Urinary bladder (tissue), 4 donors: ENCODE data around the gene CMIP. TPM values are rescaled to one million over a fixed set of nuclear protein-coding genes. Genes with fewer than 3 reads are reported as not detected.

Source experiments
- DNase-seq: peaks from one replicate; pipeline ENCODE4 v3.0.0-alpha.2; 2015; ENCODE audit errors: extremely low spot score
- H3K27ac ChIP-seq: one replicate; pipeline ENCODE4 v1.5.1; 2013; ENCODE audit warnings: low read depth, mild to moderate bottlenecking, moderate library complexity
- H3K36me3 ChIP-seq: one replicate; pipeline ENCODE4 v1.6.1; 2013; ENCODE audit warnings: mild to moderate bottlenecking, moderate library complexity; ENCODE audit not compliant: insufficient read depth
- H3K4me1 ChIP-seq: one replicate; pipeline ENCODE4 v1.6.1; 2013; ENCODE audit warnings: mild to moderate bottlenecking, moderate library complexity; ENCODE audit not compliant: insufficient read depth
- H3K4me3 ChIP-seq: one replicate; pipeline ENCODE4 v1.5.1; 2013; ENCODE audit warnings: low read depth, low read length
- WGBS: extraction: QIAGEN DNeasy Blood & Tissue Kit; methylation state at CpG from one replicate; pipeline ENCODE4 v1.1.7; 2013; 5-methylcytosine and 5-hydroxymethylcytosine counted together
- polyA plus RNA-seq: library from polyadenylated mRNA; stranded (reverse); fragments of 200-250 nt; gene quantifications from one replicate; pipeline ENCODE4 v1.2.3, GENCODE V29; 2013
- total RNA-seq: library from RNA; depleted of rRNA; stranded (reverse); fragments of >200 nt; gene quantifications from one replicate; pipeline ENCODE4 v1.2.3, GENCODE V29; 2014
- donor health status: healthy with polysubstance abuse.
- donor health status: healthy.

CMIP gene
- total and polyA plus RNA-seq, 2 donors = 21.7 to 29.4 TPM

GRCh38 chr16:81673432-81673831 is 228.8 kb downstream of the CMIP start:
- H3K36me3 ChIP-seq = peaks cover 2% of the 10 kb centered on the region
- H3K4me1 ChIP-seq = no peaks in the 10 kb centered on the region
- DNase-seq = no peak
- no peak overlapping the region for H3K4me3 ChIP-seq
- WGBS = 94% methylated on average over 7 of the region's 7 CpGs
- no peak overlapping the region for H3K27ac ChIP-seq

- H3K27ac ChIP-seq = no peak overlapping the region
- WGBS = 79% methylated on average over 3 of the region's 3 CpGs
- DNase-seq = no peak
- H3K36me3 ChIP-seq = peaks cover 2% of the 10 kb centered on the region
- no peaks in the 10 kb centered on the region for H3K4me1 ChIP-seq
- no peak overlapping the region for H3K4me3 ChIP-seq
Observed at GRCh38 chr16:81675662-81676061, 231.1 kb downstream of the CMIP start.

GRCh38 chr16:81676066-81676882 is 231.7 kb downstream of the CMIP start:
- Histone ChIP-seq H3K4me3 (no peak overlapping the region), H3K36me3 (peaks cover 2% of the 10 kb centered on the region), H3K4me1 (no peaks in the 10 kb centered on the region), H3K27ac (no peak overlapping the region)
- DNase-seq = no peak
- WGBS = 69% methylated on average over 19 of the region's 19 CpGs

GRCh38 chr16:81676883-81677737 is 232.5 kb downstream of the CMIP start:
- Histone ChIP-seq H3K27ac (no peak overlapping the region), H3K4me3 (no peak overlapping the region), H3K36me3 (no peaks in the 10 kb centered on the region), H3K4me1 (no peaks in the 10 kb centered on the region)
- WGBS = 78% methylated on average over 15 of the region's 15 CpGs
- no peak for DNase-seq

GRCh38 chr16:81678326-81679095 is 233.9 kb downstream of the CMIP start:
- no peak for DNase-seq
- WGBS = 73% methylated on average over 35 of the region's 35 CpGs
- Histone ChIP-seq H3K27ac (no peak overlapping the region), H3K4me3 (no peak overlapping the region), H3K4me1 (no peaks in the 10 kb centered on the region), H3K36me3 (no peaks in the 10 kb centered on the region)

GRCh38 chr16:81679721-81680430 is 235.3 kb downstream of the CMIP start:
- no peaks in the 10 kb centered on the region for H3K4me1 ChIP-seq
- H3K4me3 ChIP-seq = no peak overlapping the region
- DNase-seq = no peak
- no peaks in the 10 kb centered on the region for H3K36me3 ChIP-seq
- H3K27ac ChIP-seq = no peak overlapping the region
- WGBS = 89% methylated on average over 16 of the region's 16 CpGs

GRCh38 chr16:81680444-81681275 is 236.1 kb downstream of the CMIP start:
- Histone ChIP-seq H3K27ac (no peak overlapping the region), H3K36me3 (no peaks in the 10 kb centered on the region), H3K4me3 (no peak overlapping the region), H3K4me1 (no peaks in the 10 kb centered on the region)
- no peak for DNase-seq
- 67% methylated on average over 22 of the region's 22 CpGs for WGBS

GRCh38 chr16:81681311-81681710 is 236.7 kb downstream of the CMIP start:
- H3K27ac ChIP-seq = no peak overlapping the region
- WGBS = 95% methylated on average over 14 of the region's 14 CpGs
- no peaks in the 10 kb centered on the region for H3K36me3 ChIP-seq
- DNase-seq = no peak
- no peaks in the 10 kb centered on the region for H3K4me1 ChIP-seq
- no peak overlapping the region for H3K4me3 ChIP-seq

- WGBS = 94% methylated on average over 13 of the region's 13 CpGs
- no peaks in the 10 kb centered on the region for H3K36me3 ChIP-seq
- DNase-seq = no peak
Observed at GRCh38 chr16:81684242-81684837, 239.7 kb downstream of the CMIP start.

GRCh38 chr16:81684901-81685300 is 240.3 kb downstream of the CMIP start:
- 91% methylated on average over 12 of the region's 12 CpGs for WGBS
- Histone ChIP-seq H3K4me3 (no peak overlapping the region), H3K4me1 (no peaks in the 10 kb centered on the region)

More at GRCh38 chr16:81684242-81684837, 239.7 kb downstream of the CMIP start:
- Histone ChIP-seq H3K27ac (no peak overlapping the region), H3K4me1 (no peaks in the 10 kb centered on the region), H3K4me3 (no peak overlapping the region)

GRCh38 chr16:81686391-81687130 is 242.0 kb downstream of the CMIP start:
- no peak overlapping the region for H3K4me3 ChIP-seq
- H3K36me3 ChIP-seq = no peaks in the 10 kb centered on the region
- WGBS = 85% methylated on average over 24 of the region's 24 CpGs
- DNase-seq = no peak
- H3K4me1 ChIP-seq = no peaks in the 10 kb centered on the region
- H3K27ac ChIP-seq = no peak overlapping the region

More at GRCh38 chr16:81684901-81685300, 240.3 kb downstream of the CMIP start:
- no peaks in the 10 kb centered on the region for H3K36me3 ChIP-seq
- no peak overlapping the region for H3K27ac ChIP-seq
- DNase-seq = no peak
